ENCODE results near the gene BSX. TPM values are rescaled to one million over a fixed set of nuclear protein-coding genes. Genes with fewer than 3 reads are reported as not detected.

The BSX gene
- not detected for total RNA-seq

GRCh38 chr11:122981388-122982264 lies at the start of gene BSX:
Gene BSX (minus strand): TSS chr11:122981834. CDS start chr11:122981671, 163 bp downstream.

Other genes with a start within 250 kb of the BSX start
- gene CRTAM, start 143.3 kb downstream of the BSX start, total RNA-seq = not detected
- gene JHY, start 99.1 kb downstream of the BSX start, total RNA-seq = 1 to 10 TPM in 1 of 2 experiments, under 1 TPM in 1; 0.87 to 1.5 TPM
- 1,000 to 10,000 TPM; 1,804 to 1,863 TPM for gene HSPA8, start 80.3 kb upstream of the BSX start, total RNA-seq
- gene CLMP, start 213.4 kb upstream of the BSX start, total RNA-seq = under 1 TPM; 0.26 to 0.66 TPM